Activated CD8-positive, alpha-beta memory T cell treated with anti-CD3 and anti-CD28 coated beads for 4 hours (primary cell): ENCODE data around the gene ARVCF.

Experiments used
- DNase-seq, 2 donors: peaks; one replicate each; pipeline ENCODE4 v3.0.0-alpha.2; 2020; ENCODE audit warnings: low read depth in 2 of 2

ARVCF gene

GRCh38 chr22:20052309-20053259 lies 36.0 kb upstream of the ARVCF start:
- no peak for DNase-seq

DNA sequence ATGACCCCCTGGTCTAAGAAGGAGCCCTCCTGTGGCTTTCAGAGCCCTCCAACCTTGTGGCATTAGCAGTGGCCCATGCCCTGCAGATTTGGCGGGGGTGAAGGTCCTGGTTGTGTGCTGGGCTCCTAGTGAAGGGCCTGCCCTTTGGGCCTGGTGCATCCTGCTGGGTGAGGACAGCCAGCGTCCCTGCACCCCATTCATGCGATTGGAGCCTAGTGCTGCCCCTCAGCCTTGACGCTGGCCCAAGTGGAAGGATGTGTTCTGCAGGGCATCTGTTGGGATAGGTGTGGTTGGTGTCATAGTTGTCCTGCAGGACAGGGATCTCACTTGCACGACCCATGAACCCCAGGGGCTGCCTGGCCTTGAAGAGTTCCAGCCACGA lies 35.3 kb upstream of the ARVCF start:
- DNase-seq, result no peak

DNA sequence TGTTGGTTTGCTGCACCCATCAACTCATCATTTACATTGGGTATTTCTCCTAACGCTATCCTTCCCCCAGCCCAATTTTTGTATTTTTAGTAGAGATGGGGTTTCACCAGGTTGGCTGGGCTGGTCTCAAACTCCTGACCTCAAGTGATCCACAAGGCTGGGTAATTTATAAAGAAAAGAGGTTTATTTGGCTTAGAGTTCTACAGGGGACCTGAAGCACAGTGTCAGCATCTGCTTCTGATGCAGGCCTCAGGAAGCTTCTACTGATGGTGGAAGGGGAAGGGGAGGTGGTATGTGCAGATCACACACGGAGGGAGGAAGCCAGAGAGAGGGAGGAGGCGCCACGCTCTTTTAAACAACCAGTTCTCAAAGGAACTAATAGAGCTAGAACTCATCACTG lies 30.1 kb upstream of the ARVCF start:
- DNase-seq, result no peak

GRCh38 chr22:20044495-20045151 lies 28.0 kb upstream of the ARVCF start:
- no peak for DNase-seq

GRCh38 chr22:20043997-20044342 lies 27.3 kb upstream of the ARVCF start:
- no peak for DNase-seq

- DNase-seq, result no peak
Observed at GRCh38 chr22:20043057-20043996, 26.7 kb upstream of the ARVCF start.

DNA sequence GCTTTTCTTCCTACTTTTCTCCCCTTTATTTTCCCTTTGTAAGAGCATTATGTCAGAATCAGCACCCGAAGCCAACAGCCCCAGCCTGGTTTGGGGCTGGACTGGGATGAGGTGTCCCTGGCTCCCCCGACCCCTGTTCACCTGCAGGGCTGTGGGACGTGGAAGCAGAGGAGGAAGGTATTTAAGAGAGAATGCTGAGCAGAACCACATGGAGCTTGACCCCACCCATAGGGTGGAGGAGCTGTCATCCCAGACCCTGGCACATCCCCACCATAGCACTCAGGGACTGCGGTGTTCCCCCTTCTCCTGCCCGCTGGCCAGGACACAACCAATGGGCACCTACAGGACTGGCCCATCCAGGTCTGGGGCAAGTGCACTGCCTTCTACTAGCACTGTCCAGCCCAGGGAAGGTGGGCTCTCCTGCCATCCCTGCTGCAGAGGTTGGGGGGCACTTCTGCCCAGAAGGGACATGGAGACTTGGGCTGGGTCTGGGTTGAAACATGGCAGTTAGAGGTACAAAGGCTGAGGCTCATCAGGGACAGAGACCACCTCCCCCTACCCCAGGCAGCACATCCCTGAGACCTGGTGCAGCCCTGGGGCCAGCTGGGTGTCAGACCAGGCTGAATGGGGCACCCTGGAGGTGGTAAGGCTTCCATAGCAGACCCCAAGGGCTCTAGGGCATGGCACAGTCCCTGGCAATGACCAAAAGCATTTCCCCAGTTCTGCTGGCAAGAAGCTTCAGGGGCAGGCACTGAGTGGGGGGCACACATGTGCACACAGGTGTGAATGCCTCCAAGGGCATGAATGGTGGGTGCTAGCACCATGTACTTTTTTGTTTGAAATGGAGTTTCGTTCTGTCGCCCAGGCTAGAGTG lies 23.9 kb upstream of the ARVCF start:
- no peak for DNase-seq

- no peak for DNase-seq
Observed at GRCh38 chr22:20039683-20040325, 23.2 kb upstream of the ARVCF start.

GRCh38 chr22:20038574-20038973 lies 22.0 kb upstream of the ARVCF start:
- no peak for DNase-seq

DNA sequence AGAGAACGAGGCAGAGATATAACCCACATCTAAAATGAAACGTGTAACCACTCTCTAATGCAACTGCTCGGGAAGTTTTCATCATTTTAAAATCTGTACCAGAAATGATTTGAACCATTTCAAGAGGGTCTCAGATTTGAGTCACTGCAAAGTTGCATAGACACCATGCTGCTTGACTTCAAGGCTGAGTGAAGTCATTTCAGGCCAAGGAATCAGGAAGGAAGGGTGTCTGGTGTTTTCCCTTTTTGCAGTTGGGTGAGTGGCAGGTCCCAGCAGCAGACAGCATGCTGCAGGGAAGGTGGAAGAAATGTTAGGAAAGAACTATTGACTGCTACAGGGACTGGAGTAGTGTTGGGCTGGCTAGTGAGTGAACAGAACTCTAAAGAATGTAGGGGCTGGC lies 20.8 kb upstream of the ARVCF start:
- DNase-seq, result no peak

DNA sequence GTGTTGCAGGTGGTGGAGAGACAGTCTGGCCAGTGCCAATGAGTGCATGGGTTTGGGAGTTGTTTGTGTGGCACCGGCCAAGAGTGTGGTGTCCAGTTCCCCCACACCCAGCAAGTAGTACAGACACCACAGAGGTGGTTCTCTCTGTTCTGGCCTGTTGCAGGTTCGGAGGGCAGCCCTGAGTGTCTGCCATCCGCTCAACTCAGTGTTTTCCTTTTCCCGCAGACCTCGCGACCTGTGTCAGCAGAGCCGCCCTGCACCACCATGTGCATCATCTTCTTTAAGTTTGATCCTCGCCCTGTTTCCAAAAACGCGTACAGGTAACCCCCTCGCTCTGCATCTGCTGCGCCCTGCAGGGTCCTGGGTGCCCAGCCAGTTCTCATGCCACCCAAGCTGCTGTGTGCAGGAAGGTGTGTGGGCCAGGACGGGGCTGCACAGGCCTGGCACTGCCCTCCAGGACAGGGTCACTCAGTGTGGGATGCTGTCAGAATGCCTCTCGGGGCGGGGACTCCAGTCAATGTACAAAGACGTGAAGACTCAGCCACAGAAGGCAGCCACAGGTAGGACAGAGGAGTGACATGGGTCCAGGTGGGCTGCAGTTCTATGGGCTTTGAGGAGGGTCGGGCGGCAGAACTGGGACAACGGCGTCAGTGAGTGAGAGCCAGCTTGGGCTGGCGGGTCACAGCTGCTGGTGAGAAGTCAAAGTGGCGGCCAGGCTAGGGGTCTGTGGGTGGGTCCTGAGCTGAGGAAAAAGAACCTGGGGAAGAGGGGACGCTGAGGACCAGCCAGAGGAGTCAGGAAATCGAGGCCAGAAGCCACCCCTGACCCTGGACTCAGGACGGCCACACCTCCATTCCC lies 20.1 kb upstream of the ARVCF start:
- no peak for DNase-seq

- DNase-seq, result no peak
Observed at GRCh38 chr22:20036084-20036482, 19.5 kb upstream of the ARVCF start.

DNA sequence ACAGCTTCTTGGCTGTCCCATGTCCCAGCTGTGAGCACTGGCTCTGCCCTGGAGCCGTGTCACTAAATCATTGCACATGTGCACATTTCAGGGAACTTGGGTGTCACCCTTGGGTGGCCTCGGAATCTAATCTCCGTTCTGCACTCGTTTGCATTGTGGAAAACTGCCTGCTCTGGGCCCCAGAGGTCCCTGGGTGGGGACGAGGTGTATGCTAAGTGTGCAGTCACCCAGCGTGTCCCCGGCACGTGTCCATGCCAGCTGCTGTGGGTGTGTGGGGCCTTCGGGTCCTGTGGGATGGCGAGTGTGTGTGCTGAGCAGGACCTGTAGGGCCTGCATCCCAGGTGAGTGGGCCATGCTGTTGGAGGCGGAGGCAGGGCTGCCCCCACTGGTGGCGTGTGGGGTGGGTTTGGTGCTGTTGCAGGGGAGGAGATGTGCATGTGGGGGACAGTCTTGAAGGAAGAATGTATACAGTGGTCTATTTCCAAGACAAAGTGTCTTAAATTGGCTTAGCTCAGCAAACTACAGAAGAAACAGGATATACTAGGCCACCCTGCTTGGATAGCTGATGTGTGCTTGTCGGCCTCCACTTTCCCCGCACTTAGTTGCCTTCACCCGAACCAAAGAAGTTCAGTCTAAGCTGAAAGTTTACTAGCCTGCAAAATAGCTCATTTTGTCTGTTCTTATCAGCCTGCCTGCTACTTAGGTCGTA lies 18.9 kb upstream of the ARVCF start:
- no peak for DNase-seq

GRCh38 chr22:20034143-20034542 lies 17.5 kb upstream of the ARVCF start:
- DNase-seq, result no peak

GRCh38 chr22:20033045-20033706 lies 16.6 kb upstream of the ARVCF start:
- DNase-seq, result no peak

- no peak for DNase-seq
Observed at GRCh38 chr22:20032407-20032991, 15.9 kb upstream of the ARVCF start.

- DNase-seq, result no peak
Observed at GRCh38 chr22:20031732-20032406, 15.2 kb upstream of the ARVCF start.
